NB4 (cell line): ENCODE measurements around the gene ZMPSTE24.

Source experiments
- DNase-seq: peaks from one replicate; pipeline ENCODE4 v3.0.0; 2010; ENCODE audit warnings: low read depth
- H3K4me3 ChIP-seq: one replicate; pipeline ENCODE4 v1.5.1; 2011; ENCODE audit warnings: mild to moderate bottlenecking, low read depth, low read length, moderate library complexity
- MYC ChIP-seq: IDR thresholded peaks from 2 replicates; pipeline ENCODE4 v1.6.1; 2011; ENCODE audit warnings: low read depth, low read length
- POLR2A ChIP-seq: IDR thresholded peaks from 2 replicates; pipeline ENCODE4 v1.6.1; 2011; ENCODE audit warnings: mild to moderate bottlenecking; ENCODE audit not compliant: insufficient read length; ENCODE audit errors: extremely low read depth
- TF ChIP-seq, protein P1 (sequence below): IDR thresholded peaks from one replicate; pipeline ENCODE4 v1.5.1; 2012; ENCODE audit warnings: low read depth, low read length
- TF ChIP-seq, protein P2 (sequence below): IDR thresholded peaks from 2 replicates; pipeline ENCODE4 v1.6.1; 2011; ENCODE audit warnings: low read depth, low read length

Gene ZMPSTE24

DNA sequence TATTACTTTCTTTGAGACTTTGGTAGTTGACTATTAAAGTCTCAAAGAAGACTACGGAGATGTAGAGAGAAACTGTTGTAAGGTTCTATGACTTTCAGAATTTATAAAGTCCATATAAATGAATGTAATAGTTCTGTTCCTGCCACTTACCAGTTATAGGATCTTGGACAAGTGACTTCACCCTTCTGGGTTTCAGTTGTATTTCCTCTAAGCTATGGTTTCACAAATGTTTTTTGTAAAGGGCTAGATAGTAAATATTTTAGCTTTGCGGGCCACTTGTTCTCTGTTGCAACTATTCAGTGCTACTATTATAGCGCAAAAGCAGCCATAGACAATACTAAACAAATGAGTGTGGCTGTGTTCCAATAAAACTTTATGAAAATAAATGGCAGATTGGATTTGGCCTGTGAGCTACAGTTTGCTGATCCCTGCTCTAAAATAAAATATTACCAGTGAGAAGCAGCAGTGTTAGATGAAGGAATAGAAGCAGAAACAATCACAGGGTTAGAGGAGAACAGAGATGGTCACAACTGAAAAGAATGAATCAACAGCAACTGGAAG, 14.7 kb downstream of the ZMPSTE24 start:
- TF ChIP-seq, protein P1, sequence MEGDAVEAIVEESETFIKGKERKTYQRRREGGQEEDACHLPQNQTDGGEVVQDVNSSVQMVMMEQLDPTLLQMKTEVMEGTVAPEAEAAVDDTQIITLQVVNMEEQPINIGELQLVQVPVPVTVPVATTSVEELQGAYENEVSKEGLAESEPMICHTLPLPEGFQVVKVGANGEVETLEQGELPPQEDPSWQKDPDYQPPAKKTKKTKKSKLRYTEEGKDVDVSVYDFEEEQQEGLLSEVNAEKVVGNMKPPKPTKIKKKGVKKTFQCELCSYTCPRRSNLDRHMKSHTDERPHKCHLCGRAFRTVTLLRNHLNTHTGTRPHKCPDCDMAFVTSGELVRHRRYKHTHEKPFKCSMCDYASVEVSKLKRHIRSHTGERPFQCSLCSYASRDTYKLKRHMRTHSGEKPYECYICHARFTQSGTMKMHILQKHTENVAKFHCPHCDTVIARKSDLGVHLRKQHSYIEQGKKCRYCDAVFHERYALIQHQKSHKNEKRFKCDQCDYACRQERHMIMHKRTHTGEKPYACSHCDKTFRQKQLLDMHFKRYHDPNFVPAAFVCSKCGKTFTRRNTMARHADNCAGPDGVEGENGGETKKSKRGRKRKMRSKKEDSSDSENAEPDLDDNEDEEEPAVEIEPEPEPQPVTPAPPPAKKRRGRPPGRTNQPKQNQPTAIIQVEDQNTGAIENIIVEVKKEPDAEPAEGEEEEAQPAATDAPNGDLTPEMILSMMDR, result no peak
- TF ChIP-seq POLR2A (no peak), MYC (no peak)
- TF ChIP-seq, protein P2, sequence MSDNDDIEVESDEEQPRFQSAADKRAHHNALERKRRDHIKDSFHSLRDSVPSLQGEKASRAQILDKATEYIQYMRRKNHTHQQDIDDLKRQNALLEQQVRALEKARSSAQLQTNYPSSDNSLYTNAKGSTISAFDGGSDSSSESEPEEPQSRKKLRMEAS, result no peak
- H3K4me3 ChIP-seq, result no peak overlapping the region
- no peak for DNase-seq

DNA sequence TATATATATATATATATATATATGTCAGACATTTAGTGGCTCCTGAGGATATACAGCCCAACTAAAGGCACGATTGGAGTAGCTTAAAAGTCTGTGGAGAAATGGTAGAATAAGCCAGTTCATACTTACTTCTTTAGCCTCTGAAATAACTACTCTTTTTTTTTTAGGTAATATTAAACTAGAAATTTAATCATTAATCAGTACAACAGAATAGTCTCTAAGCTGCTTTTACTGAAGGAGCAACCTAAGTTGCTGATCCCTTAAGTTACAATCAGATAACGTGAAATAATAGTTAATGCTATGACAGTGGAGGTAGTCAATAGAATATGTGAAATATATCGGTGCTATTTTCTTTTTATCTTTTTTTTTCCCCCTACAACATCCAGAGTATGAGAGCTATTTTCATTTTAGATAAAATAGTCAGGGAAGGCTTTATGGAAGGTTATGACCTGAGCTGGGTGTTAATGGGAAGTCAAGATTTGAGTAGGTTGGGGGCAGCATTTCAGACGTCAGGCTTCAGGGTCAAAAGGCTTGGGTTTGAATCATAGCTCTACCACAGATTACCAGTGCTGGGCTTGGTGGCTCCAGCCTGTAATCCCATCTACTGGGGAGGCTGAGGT, 15.6 kb downstream of the ZMPSTE24 start:
- TF ChIP-seq, protein P1, result no peak
- TF ChIP-seq MYC (no peak), POLR2A (no peak)
- TF ChIP-seq, protein P2, result no peak
- no peak overlapping the region for H3K4me3 ChIP-seq
- DNase-seq, result no peak

DNA sequence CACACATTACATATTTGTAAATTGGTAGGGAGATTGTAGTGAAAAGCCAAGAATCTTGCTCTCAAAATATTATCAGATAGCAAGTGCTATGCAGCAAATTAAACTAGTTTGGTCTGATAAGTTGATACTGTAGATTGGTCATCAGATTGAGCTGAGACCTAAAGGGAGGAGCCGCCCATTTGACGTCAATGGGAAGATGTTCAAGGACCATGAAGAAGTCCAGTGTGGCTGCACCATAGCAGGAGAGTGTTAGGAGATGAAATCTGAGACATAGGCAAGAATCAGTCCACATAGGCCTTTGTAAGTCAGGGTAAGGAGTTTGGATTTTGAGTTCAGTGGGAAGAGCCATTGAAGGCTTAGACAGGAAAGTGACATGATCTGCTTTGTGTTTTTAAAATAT, 16.3 kb downstream of the ZMPSTE24 start:
- no peak overlapping the region for H3K4me3 ChIP-seq
- TF ChIP-seq, protein P2, result no peak
- no peak for TF ChIP-seq MYC
- no peak for TF ChIP-seq POLR2A
- TF ChIP-seq, protein P1, result no peak
- no peak for DNase-seq

DNA sequence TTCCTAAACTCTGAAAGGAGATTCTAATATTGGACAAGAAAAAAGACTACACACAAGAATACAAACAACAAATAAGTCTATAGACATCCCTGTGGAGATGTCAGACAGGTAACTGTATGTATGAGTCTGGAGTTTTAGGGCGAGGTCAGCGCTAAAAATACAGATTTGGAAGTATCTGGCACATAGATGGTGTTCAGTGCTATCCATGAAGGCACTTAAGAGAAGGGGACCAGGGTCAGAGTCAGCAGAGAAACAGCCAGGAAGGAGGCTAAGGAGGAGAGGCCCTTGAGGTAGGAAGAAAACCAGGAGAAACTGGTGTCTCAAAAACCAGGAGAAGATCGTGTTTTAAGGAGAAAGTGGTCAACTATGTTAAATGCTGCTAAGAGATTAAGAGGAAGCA, 18.1 kb downstream of the ZMPSTE24 start:
- H3K4me3 ChIP-seq, result no peak overlapping the region
- no peak for DNase-seq
- TF ChIP-seq POLR2A (no peak), MYC (no peak)
- TF ChIP-seq, protein P1, result no peak
- TF ChIP-seq, protein P2, result no peak

DNA sequence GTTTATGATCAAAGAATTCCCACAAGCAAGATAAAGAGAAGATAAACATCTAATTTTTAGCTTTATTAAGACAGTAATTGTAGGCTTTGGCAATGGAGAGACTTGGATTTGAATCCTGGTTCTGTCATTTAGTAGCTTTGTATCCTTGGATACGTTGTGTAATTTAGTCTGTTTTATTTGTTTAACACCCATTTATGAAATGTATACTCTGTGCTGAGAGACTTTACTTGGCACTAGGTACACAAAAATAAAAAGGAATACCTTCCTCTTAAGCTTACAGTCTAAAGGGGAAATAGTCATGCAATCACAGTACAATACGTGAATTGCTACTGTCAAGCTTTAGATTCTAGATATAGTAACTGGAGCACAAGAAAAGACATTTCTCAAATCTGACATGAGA, 23.8 kb downstream of the ZMPSTE24 start:
- no peak for DNase-seq
- no peak overlapping the region for H3K4me3 ChIP-seq
- TF ChIP-seq MYC, result no peak
- TF ChIP-seq, protein P2, result no peak
- TF ChIP-seq, protein P1, result no peak
